Subcutaneous adipose tissue (tissue), 4 donors: Measurements from ENCODE around the gene GUK1. TPM values are rescaled to one million over a fixed set of nuclear protein-coding genes. Genes with fewer than 3 reads are reported as not detected.

Experiments used
- total RNA-seq, 4 donors: library from RNA; depleted of rRNA; stranded (reverse); fragments of >200 nt; gene quantifications; one replicate each; pipeline ENCODE4 v1.1.0, GENCODE V29; 2016
- TF ChIP-seq, protein P1 (sequence below): fragments of 450-650 bp; IDR thresholded peaks from one replicate; pipeline ENCODE4 v1.5.1; 2016; ENCODE audit warnings: low read depth, mild to moderate bottlenecking, control low read depth, antibody characterized with exemption, moderate library complexity

GUK1 gene
- total RNA-seq, 4 donors from 2014 or later: 179 to 306 (median 285) TPM

DNA sequence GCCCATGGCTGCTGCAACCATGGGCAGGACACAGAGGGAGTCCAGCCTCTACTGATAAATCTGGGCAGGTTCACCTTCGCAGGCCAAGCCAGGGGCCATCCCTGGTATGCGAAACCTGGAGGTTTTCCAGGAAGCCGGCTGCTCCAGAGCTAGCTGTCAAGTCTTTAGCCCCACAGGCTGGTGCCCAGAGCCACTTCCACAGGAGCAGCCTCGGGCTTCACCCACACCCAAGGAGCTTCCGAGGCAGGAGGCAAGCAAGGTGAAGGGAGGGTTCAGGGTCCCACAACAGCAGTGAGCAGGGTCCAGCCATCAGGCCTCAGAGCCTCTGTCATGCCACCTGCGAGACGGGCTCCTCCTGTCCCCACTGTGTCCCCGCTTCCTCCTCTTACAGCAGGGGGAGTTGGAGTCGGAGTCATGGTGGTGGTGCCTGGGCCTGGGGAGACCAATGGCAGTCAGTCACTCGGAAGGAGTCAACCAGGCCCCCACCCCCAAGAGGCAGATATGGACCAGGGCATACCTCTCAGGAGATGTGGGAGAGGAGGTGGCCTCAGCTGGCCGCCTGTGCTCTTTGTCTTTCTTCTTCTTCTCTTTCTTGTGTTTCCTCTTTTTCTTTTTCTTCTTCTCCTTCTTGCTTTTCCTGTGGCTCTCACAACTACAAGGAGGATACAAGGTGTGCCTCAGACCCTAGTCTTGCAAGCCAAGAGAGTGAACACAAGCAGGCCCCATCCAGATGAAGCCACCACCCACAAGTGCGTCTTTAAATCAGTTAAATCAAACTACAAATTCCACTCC is 39.1 kb upstream of the GUK1 start:
- TF ChIP-seq, protein P1, sequence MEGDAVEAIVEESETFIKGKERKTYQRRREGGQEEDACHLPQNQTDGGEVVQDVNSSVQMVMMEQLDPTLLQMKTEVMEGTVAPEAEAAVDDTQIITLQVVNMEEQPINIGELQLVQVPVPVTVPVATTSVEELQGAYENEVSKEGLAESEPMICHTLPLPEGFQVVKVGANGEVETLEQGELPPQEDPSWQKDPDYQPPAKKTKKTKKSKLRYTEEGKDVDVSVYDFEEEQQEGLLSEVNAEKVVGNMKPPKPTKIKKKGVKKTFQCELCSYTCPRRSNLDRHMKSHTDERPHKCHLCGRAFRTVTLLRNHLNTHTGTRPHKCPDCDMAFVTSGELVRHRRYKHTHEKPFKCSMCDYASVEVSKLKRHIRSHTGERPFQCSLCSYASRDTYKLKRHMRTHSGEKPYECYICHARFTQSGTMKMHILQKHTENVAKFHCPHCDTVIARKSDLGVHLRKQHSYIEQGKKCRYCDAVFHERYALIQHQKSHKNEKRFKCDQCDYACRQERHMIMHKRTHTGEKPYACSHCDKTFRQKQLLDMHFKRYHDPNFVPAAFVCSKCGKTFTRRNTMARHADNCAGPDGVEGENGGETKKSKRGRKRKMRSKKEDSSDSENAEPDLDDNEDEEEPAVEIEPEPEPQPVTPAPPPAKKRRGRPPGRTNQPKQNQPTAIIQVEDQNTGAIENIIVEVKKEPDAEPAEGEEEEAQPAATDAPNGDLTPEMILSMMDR: no peak

DNA sequence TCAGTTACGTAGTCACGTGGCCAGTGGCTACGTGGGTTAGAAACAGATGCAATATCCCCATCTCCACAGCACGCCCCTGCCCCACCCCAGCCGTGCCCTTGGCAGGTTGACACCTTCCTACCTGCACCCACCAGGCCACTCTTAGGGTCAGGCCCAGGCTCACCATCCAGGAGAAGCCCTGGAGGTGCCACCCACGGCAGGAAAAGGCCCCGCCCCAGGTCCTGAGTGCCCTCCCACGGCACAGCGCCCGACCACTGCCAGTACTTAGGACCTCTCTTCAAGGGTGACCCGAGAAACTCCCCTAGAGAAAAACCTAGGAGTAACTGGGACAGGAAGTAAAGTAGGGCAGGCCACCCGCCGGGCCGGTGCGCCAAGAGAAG is 38.5 kb upstream of the GUK1 start:
- TF ChIP-seq, protein P1: no peak

DNA sequence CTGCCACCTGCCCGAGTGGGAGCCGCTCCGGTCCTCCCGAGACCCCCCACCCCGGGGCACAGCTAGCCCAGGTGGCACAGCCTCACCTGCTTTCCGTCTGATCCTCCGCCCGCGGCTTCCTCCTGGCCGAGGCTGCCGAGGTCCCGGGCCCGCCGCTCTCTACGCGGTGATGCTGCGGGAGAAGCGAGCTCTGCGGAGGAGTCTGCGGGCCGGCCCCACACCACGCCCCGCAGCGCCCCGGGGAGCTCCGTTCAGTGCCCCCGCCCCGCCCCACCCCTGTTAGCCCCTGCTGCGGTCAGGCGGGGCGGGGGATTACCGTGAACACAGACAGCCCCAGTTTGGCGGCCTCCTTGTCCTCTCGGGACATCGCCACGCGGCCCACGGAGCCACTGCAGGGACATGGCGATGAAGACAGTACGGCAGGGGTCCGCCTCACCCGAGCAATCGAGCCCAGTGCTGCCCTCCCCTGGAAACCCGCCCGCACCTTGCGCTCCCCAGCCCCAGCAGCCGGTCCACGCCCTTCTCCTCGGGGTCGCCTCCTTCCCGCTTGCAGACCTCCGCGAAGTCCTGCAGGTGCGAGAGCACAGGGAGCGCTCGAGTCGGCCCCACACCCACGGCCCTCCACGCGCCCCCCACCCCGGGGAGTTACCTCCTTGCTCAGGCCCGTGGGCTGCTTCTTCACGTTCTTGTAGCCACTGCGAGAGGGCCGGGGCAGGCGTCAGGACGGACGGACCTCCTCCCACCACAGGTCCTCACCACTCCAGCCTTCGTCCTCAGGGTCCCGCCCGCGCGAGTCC is 37.9 kb upstream of the GUK1 start:
- TF ChIP-seq, protein P1: no peak

DNA sequence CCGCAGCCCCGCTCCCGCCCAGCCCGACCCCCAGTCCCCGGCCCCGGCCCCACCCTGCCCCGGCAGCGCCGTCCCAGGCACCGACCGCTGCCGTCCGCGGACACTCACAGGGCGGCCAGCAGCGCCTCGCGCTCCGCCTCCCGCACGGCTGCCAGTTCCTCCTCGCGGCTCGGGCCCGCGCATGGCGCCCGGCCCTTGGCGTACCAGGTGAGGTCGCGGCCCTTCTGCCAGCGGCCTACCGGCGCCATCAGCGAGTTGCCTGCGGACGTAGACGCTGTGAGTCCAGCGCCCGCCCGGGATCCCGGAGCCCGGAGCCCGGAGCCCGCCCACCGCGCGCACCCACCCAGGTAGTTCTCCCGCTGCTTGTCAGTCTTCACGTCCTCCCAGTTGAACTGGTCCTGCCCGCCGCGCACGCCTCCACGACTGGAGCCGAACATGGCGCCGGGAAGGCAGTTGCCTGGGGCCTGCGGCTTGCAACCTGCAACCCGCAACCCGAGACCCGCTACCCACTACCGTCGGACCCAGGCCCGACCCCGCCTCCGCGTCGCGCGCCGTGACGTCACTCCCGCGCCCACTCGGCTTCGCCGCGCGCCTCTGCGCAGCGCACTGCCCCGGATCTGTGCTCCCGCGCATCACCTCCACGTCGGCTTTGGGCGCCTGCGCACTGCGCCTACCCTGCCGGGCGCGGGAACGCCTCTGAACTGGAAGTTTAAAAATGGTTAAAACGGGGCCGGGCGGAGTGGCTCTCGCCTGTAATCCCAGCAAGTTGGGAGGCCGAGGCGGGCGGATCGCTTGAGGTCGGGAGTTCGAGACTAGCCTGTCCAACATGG is 37.1 kb upstream of the GUK1 start, which contains the start of gene C1orf35:
Gene C1orf35, minus strand, starts transcription at position 535 of the 830 bp plus-strand sequence. Its CDS starts 98 bp downstream, at position 437.
- TF ChIP-seq, protein P1: no peak

DNA sequence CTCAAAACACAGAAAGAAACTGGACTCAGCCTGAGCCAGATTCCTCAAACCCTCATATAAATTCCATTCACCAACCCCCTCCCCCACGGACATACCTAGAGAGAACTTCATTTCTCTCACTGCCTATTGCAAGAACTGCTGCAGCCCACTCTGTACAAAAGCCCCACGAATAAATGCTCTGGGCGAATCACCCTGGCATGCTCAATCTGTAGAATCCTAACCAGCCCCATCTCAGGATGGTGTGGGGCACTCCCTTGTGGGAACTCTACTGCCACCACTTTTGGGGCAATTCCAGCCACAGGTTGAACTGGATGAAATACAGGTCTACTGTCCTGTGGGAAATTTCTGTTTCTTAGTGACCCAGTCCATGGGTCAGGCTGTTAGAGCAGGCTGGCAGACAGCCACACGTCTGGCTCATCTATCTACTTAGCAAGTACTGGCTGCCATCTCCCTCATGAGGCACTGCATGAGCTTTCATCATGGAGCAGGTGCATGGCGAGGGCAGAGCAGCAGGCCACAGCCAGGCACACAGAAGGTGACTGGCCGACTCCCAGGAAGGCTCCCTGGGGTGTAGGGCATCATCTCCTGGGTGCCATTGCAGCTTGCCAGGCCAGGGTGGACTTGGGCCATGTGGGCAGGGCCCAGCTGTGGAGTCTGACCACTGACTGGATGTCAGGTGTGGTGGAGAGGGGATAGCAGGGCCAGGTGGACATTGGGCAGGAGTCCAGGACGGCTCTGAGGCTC is 35.4 kb upstream of the GUK1 start:
- TF ChIP-seq, protein P1: no peak

DNA sequence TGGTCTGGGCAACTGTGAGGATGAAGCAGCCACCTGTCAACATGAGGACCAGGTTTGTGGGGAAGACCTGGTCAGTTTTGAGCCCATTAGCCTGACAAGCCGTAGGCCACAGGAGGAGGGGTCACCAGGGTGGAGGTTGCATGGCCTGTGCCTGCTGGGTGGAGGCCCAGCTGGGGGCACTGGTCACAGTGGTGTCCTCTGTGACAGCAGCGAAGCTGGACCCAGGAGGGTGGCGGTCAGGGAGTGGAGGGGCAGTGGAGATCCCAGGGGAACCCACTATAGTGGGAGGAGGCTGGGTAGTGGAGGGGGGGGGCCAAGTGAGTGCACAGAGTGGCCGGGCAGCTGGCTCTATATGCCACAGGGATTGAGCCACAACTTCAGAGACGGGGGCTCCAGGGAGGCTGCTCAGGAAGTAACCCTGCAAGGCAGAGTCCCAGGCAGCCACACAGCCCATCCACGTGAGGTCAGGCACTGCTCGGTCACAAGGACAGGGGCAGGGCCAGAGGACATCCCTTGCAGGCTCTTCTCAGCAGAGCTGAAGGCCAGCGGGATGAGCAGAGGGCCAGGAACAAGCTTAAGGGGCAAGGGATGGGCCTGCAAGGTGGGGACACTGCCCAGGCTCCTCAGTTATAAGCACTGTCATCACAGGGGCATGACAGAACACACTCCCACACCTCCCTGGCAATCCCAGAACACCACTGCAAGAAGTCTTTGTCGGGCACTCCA is 34.6 kb upstream of the GUK1 start:
- TF ChIP-seq, protein P1: no peak
